Thoracic aorta (tissue), 2 donors: ENCODE results near the gene SH2D3A. TPM values are rescaled to one million over a fixed set of nuclear protein-coding genes. Genes with fewer than 3 reads are reported as not detected.

Experiments
- ATAC-seq: fragments of 150-250 bp; one replicate; pipeline ENCODE4 v1.8.0; 2017; ENCODE audit warnings: low read depth; ENCODE audit not compliant: insufficient number of reproducible peaks, low FRiP score
- DNase-seq: peaks from one replicate; pipeline ENCODE4 v3.0.0-alpha.2; 2020; ENCODE audit warnings: low spot score
- H3K27ac ChIP-seq, 2 donors: fragments of 200-600 bp; sonication (generic); 1 replicate in 1 of 2; 2 replicates in 1 of 2; pipeline ENCODE4 v1.5.1; 2016; ENCODE audit warnings: mild to moderate bottlenecking in 2 of 2, moderate library complexity in 2 of 2
- H3K27me3 ChIP-seq: fragments of 200-600 bp; sonication (generic); replicated peaks from 2 replicates; pipeline ENCODE4 v1.6.0; 2016; ENCODE audit warnings: mild to moderate bottlenecking; ENCODE audit not compliant: insufficient read depth
- H3K36me3 ChIP-seq: fragments of 200-600 bp; sonication (generic); one replicate; pipeline ENCODE4 v1.5.1; 2016
- H3K4me1 ChIP-seq, 2 donors: fragments of 200-600 bp; sonication (generic); 1 replicate in 1 of 2; 2 replicates in 1 of 2; pipeline versions ENCODE4 v1.5.1 to v1.6.0; 2016; ENCODE audit warnings: low read depth in 2 of 2, mild to moderate bottlenecking in 1 of 2; ENCODE audit not compliant: control insufficient read depth in 1 of 2
- H3K4me3 ChIP-seq: fragments of 200-600 bp; sonication (generic); 2 replicates; pipeline ENCODE4 v1.5.1; 2016; ENCODE audit warnings: mild to moderate bottlenecking
- H3K9me3 ChIP-seq: fragments of 200-600 bp; sonication (generic); 2 replicates; pipeline ENCODE4 v1.5.1; 2016
- total RNA-seq, 2 donors: library from RNA; depleted of rRNA; stranded (reverse); fragments of >200 nt; gene quantifications; one replicate each; pipeline versions ENCODE4 v1.1.0 to v1.2.3, GENCODE V29; 2016
- TF ChIP-seq, protein P1 (sequence below): fragments of 200-600 bp; sonication (generic); IDR thresholded peaks from one replicate; pipeline ENCODE4 v1.5.1; 2019; ENCODE audit warnings: antibody characterized with exemption

Gene SH2D3A
- total RNA-seq, 2 donors from 2014 or later, result 0.68 to 7.1 TPM

DNA sequence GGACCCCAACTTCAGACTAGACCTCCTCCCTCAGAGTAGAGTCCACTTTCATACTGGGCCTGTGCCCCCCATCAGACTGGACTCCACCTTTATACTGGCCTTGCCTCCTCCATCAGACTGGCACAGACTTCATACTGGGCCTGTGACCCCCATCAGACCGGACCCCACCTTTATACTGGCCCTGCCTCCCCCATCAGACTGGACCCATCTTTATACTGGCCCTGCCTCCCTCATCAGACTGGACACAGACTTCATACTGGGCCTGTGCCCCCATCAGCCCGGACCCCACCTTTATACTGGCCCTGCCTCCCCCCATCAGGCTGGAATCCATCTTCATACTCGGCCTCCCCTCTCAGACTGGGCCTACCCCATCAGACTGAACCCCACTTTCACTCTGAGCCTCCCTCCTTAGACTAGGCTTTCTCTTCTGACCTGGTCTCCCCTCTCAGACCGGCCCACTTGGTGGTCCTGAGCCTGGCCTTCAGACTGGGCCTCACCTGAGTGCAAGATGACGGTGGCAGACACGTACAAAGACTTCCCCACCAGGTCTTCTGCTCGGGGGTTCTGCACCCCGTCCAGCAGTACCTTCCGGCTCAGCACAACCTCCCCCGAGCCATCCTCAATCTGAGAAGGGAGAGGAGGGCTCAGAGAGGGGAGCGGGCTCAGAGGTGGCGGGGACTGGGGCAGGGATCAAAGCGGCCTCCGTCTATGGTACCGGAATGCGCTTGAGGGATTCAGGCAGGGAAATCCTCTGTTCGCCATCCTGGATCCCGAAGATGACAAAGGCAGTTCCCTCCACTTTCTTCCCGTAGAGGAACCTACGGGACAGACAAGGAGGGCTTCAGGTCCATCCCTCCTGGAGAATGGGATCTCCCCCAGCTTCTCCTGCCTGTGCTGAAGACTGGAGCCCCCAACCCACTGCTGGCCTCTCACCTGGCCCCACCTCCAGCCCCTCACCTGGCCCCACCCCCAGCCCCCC is 54.3 kb downstream of the SH2D3A start:
- H3K27ac ChIP-seq, result no peak overlapping the region
- H3K4me1 ChIP-seq, result no peaks in the 10 kb centered on the region
- no peak overlapping the region for H3K4me3 ChIP-seq
- TF ChIP-seq, protein P1, sequence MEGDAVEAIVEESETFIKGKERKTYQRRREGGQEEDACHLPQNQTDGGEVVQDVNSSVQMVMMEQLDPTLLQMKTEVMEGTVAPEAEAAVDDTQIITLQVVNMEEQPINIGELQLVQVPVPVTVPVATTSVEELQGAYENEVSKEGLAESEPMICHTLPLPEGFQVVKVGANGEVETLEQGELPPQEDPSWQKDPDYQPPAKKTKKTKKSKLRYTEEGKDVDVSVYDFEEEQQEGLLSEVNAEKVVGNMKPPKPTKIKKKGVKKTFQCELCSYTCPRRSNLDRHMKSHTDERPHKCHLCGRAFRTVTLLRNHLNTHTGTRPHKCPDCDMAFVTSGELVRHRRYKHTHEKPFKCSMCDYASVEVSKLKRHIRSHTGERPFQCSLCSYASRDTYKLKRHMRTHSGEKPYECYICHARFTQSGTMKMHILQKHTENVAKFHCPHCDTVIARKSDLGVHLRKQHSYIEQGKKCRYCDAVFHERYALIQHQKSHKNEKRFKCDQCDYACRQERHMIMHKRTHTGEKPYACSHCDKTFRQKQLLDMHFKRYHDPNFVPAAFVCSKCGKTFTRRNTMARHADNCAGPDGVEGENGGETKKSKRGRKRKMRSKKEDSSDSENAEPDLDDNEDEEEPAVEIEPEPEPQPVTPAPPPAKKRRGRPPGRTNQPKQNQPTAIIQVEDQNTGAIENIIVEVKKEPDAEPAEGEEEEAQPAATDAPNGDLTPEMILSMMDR, result no peak
- no peak for DNase-seq
- ATAC-seq, result no peak
- H3K27me3 ChIP-seq, result no peaks in the 10 kb centered on the region
- H3K9me3 ChIP-seq, result no peaks in the 10 kb centered on the region
- H3K36me3 ChIP-seq, result no peaks in the 10 kb centered on the region

DNA sequence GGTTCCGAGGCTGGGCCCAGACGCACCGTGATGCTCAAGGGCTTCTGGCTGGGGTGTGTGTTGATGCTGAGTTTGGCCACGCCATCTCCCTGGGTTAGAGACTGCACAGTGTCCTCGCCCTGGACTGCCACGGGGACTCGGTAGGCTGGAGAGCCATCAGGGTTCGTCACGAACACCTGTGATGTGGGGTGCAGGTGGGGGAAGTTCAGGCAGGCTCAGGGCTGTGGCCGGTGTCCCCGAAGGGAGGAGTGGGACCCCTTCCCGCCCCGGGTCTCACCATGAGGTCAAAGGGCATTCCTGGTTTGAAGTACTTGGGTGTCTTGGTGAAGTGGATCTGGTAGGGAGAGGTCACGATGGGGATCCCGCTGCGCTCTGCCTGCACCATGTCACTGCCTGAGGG is 55.0 kb downstream of the SH2D3A start:
- no peak overlapping the region for H3K4me3 ChIP-seq
- no peak for DNase-seq
- H3K4me1 ChIP-seq, result no peaks in the 10 kb centered on the region
- TF ChIP-seq, protein P1, result no peak
- H3K36me3 ChIP-seq, result no peaks in the 10 kb centered on the region
- H3K9me3 ChIP-seq, result no peaks in the 10 kb centered on the region
- no peak for ATAC-seq
- no peaks in the 10 kb centered on the region for H3K27me3 ChIP-seq
- no peak overlapping the region for H3K27ac ChIP-seq

GRCh38 chr19:6711605-6712004 is 55.6 kb downstream of the SH2D3A start:
- H3K27me3 ChIP-seq, result no peaks in the 10 kb centered on the region
- TF ChIP-seq, protein P1, result no peak
- no peak for DNase-seq
- no peaks in the 10 kb centered on the region for H3K9me3 ChIP-seq
- no peak overlapping the region for H3K27ac ChIP-seq
- no peak overlapping the region for H3K4me3 ChIP-seq
- H3K4me1 ChIP-seq, result no peaks in the 10 kb centered on the region
- ATAC-seq, result no peak
- no peaks in the 10 kb centered on the region for H3K36me3 ChIP-seq

DNA sequence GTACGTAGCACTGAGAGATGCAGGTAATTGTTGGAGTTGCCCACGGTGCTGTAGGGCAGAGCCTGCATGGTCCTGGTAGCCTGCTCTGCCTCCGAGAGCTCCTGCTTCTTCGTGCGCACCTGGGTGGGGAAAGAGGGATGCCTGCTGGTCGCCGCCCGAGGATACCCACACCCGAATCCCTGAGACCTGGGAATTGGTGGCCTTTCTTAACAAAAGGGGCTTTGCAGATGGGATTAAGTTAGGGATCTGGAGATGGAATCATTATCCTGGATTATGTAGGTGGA is 56.2 kb downstream of the SH2D3A start:
- no peaks in the 10 kb centered on the region for H3K27me3 ChIP-seq
- H3K27ac ChIP-seq, result no peak overlapping the region
- H3K4me3 ChIP-seq, result no peak overlapping the region
- ATAC-seq, result no peak
- no peaks in the 10 kb centered on the region for H3K9me3 ChIP-seq
- no peaks in the 10 kb centered on the region for H3K36me3 ChIP-seq
- no peak for DNase-seq
- H3K4me1 ChIP-seq, result no peaks in the 10 kb centered on the region
- TF ChIP-seq, protein P1, result no peak

DNA sequence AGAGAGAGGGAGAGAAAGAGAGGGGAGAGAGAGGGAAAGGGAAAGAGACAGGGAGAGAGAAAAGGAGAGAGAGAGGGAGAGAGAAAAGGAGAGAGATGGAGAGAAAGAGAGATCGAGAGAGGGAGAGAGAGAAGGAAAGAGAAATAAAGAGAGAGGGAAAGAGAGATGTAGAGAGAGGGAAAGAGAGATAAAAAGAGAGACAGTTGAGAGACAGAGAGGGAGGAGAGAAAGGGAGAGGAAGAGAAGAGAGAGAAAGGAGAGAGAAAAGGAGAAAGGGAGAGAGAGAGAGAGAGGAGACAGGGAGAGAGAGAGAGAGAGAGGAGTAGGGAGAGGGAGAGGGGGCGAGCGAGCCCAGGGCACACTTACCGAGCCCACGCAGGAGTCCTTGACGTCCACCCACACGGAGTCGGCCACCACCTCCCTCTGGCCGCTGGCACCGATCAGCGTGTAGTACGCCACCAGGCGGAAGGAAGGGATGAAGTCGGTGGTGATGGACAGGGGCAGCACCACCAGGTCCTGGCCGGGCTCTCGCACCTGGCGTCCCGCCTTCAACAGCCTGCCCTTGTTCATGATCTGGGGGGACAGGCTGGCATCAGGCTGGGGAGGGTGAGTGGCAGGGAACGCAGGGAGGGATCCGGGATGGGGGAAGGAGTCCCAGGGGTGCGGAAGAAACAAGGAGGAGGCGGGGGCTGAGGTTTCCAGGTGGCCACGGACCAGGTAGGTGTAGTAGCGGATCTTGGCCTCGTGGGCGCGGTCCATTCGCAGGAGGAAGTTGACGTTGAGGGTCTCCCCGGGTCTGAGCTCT is 56.8 kb downstream of the SH2D3A start:
- H3K27me3 ChIP-seq, result no peaks in the 10 kb centered on the region
- no peaks in the 10 kb centered on the region for H3K36me3 ChIP-seq
- H3K27ac ChIP-seq, result no peak overlapping the region
- DNase-seq (no peak), ATAC-seq (no peak)
- H3K4me3 ChIP-seq, result no peak overlapping the region
- no peaks in the 10 kb centered on the region for H3K4me1 ChIP-seq
- TF ChIP-seq, protein P1, result no peak
- H3K9me3 ChIP-seq, result no peaks in the 10 kb centered on the region
